Fibroblast of skin of right quadriceps (primary cell): ENCODE data around the gene FLAD1.
A peak's percentile ranks its signal among the peaks of the same experiment; 100 is the strongest.

Experiments
- DNase-seq: peaks from one replicate; pipeline ENCODE4 v3.0.0-alpha.2; 2013

FLAD1 gene

DNA sequence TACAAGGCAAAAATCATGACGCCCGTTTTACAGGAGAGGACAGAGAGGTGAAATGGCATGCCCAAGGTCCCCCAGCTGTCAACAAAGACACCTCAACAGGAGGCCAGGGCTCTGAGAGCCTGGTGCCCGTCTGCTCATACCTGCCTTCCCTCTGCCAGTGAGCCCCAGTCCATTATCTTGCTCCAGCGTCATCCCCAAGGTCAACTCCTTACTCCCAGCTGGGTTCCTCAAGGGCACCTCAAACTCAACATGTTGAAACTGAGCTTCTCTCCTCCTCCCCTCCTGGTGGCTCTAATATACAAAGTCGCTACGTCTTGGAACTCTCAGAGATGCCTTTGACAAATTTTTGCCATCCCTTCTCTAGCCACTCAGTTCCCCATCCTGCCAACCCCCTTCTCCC, 30.5 kb upstream of the FLAD1 start:
- DNase-seq = no peak

DNA sequence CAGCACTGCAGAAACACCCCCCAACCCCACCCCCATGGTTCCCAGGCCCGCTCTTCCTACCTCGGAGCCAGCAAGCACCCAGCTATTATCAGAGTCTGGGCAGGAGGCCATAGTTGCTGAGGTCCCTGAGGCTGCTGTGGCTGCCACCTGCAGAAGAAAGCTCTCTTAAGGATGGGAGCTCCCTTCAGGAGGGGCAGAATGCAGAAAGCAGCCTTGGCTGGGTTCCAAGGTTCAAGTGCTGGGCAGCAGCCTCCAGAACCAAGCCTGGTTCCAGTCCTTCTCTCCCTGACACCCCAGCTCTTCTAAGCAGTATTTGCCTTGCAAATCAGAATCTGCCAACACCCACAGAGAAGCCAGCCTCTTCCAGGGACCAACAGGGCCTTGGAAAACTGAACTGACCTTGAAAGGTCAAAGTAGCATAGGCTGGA, 29.5 kb upstream of the FLAD1 start:
- DNase-seq = no peak

DNA sequence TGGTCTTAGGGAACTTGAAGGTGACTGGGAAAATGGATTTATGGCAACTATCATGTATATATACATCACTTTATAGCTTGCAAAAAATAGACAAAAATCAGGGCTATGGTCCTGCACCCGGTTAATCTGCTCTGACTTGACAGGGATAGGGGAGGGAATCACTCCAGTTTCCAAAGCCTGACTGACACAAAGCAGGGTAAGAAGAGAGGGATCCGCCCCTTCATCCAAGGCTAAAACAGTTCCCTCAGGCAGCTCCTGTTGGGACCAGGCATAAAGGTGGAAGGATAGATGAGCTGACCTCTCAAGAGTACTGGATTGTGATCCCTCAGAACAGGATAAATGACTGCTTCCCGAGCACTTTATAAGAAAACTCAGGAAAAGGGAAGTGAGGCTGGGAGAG, 28.6 kb upstream of the FLAD1 start:
- DNase-seq = no peak

DNA sequence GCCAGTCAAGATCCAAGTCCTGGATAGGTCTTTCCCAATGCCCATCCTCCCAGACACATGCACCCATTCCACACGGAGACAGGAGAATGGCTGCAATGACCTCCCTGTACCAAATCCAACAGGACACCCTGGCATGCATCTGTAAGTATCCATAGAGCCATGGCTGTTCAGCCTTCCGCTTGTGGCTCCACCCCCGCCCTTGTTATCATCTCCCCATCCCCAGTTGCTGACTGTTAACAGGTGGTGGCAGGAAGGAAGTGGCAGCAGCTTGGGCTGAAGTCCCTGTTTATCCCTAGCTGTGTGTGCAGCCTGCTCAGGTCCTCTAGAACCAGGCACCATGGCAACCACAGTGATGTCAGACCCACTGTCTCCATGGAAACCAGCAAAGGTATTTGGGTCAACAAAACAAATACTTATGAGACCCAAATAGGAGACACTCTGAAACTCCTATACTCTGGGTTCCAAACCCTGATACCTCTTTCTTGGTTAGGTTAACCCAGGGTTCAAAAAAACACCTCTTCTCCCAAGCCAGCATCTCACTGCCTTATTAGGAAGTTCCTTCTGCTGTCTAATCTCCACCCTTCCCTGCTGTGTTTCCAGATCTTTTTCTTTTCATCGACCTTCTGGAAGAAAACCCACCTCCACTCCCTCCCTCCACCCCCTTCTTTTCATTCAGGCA, 28.0 kb upstream of the FLAD1 start:
- peak; percentile 59 for DNase-seq

DNA sequence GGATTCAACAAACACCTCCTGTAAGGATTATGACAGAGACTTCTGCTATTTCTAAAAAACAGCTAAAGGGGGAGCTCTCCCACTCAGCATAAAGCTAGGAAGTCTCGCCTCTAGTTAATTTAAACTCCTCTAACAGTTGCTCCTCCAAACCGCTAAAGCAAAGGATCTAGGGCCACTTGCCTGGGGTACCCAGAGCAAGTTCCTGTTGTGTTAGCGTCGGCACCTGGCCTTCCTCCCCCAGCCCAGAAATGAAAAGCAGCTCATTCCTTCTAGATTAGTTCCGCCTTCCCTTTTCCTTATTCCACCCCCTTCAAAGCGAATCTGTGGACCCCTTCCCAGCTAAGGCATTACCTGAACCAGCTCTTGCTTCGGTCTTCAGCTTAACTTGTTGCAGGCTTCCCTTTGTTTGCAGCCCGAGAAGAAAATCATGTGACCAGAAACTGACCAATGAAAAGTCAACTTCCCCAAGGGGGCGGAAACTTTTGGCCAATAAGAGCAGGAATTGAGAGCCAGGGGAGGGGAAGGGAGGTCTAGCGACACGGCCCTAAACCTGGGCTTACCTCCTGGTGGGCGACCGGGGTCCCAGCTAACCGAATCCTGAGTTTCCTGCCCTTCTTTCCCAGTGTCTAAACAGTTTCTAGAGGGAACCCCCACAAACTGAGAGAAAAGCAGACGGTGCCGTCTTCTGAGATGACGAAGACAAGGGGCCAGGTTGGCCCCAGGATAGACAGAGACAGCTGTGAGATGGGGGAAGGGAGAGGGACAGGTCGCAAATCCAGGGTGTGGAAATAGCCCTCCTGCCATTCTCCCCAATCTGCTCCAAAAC, 27.2 kb upstream of the FLAD1 start, which contains the start of gene PBXIP1:
Gene PBXIP1 (minus strand): TSS at position 382 of the 826 bp plus-strand sequence. CDS start 2,378 bp downstream, outside the sequence.
- DNase-seq = peak; percentile 90

DNA sequence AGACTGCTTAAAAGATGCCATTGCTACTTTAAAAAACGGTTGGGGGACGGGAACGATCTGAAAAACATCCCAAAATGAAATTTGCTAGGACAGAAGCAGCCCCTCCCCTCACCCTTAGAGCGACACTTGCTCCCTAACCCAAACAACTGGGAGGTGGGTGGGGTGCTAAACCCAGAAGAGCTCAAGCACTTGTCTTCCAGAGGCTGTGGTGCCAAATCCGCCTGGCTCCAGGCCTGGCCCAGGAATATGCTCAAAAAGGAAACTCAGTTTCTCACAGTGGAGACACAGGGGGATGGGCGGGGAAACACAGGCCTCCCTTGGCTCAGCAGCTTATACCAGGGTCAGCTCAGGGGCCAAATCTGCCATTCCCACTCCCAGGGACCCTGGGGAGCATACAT, 26.6 kb upstream of the FLAD1 start:
- DNase-seq = no peak

DNA sequence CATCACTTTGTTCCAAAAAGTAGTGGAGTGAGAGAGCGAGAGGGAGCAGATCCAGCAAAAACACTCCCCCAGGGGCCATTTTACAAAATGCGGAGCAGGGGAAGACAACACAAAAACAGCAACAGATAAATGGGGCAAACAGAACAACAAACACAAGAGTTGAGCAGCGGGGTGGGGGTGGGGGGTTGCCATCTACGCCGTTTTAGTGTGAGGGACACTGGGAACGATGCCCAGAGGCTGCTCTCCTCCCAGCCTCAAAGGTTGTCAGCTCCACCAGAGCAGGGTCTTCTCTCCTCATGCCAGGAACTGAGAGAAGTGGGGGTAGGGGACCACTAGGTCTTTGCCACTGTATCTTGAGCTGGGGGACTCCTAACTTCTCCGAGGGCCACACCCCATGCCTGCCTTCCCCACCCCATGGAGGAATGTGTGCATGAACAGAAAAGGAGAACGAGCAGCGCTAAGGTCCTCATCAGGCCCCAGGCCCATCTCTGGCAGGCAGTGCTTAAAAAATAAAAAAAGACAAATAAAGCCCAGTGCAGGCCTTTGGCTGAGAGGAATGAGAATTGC, 26.0 kb upstream of the FLAD1 start:
- DNase-seq = no peak

DNA sequence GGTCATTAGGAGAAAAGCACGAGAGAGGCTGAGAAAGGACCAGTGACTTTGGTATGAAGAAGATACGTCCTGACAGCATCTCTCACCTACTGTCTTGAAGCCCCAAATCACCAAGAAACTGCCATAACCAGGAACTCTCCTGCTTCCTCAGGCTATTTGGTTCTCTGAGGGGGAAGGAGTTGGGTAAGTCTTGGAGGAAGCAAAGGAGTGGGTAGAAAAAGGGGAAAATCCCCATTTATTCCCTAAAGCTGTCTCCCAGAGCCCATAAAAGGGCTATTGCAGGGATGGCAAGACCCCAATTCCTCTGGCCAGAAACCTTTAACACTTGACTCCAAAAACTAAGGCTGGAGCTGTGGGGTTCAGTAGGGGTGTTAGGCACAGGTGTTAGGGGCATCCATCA, 25.1 kb upstream of the FLAD1 start:
- no peak for DNase-seq

DNA sequence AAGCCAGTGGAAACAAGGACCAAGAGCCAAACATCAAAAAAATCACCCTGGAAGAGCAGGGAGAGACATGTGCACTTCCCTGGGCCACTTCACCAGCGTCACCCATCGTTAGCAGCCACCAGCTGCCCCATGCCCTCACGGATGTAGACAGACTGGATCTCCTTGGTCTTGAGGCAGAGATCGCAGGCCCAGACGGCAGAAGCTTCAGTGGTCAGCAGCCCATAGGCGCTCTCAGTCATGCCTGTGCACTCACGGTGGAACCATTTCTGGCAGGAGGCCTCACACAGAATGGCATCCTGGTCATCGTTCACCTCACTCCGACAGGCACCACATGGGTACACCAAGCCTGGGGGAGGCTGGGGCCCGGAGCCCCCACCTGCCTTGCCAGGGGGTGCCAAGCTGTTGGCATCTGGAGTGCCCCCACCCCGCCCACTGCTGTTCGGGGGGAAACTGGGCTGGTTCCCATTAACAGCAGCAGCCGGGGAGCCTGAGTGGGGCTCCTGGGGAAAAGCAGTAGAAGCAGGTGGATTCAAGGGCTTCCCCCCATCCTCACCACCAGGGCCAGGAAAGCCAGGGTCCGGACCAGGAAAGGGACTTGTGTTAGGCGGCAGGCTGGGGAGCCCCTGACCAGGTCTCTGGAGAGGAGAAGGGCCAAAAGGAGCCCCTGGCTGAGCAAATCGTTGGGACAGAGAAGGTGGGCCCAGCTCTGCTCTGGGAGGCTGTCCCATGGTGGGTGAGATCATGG, 24.3 kb upstream of the FLAD1 start:
- no peak for DNase-seq

DNA sequence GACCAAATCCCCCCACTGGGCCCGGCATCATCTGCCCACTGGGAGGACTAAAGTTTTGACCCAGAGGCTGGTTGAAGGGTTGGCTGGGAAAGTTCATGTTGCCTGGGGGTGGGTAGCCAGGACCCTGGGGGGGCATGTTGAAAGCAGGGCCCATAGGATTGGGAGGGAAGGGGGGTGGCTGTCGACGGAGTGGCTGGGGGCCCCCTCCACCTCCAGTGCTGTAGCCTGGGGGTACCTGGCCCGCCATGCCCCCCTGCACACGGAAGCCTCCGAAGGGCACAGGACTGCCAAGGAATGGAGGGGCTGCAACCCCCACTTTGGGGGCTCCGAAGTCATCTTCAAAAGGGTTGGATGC, 23.7 kb upstream of the FLAD1 start:
- DNase-seq = no peak

DNA sequence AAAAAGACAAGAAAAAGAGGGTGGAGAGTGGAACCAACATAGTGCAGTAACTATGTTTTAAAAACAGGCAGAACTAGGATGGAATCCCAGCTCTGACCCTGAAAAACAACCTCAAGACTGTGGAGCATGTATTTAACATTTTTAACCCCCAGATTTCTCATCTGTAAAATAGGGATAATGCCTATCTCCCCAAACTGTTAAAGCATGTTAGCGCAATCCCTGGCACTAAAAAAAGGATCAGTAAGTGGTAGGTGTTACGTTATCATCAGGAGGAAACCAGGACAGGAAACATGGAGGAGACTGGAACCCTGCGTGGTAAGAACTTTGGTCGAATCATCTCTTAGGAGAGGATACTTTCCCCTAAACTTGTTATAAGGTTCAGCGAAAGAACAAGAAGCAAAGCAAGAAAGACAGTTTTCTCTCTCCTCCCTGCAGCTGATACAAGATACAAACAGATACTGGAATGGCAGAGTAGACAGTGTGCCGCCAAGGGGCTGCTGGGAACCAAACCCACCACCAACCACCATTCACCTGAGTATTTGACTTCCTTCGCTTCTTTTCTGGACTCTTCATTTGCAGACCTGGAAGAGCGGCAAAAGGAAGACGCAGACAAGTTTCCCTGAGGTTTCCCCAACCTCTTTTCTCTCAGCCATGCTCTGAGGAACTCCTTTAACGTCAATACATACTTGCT, 22.6 kb upstream of the FLAD1 start:
- DNase-seq = no peak

DNA sequence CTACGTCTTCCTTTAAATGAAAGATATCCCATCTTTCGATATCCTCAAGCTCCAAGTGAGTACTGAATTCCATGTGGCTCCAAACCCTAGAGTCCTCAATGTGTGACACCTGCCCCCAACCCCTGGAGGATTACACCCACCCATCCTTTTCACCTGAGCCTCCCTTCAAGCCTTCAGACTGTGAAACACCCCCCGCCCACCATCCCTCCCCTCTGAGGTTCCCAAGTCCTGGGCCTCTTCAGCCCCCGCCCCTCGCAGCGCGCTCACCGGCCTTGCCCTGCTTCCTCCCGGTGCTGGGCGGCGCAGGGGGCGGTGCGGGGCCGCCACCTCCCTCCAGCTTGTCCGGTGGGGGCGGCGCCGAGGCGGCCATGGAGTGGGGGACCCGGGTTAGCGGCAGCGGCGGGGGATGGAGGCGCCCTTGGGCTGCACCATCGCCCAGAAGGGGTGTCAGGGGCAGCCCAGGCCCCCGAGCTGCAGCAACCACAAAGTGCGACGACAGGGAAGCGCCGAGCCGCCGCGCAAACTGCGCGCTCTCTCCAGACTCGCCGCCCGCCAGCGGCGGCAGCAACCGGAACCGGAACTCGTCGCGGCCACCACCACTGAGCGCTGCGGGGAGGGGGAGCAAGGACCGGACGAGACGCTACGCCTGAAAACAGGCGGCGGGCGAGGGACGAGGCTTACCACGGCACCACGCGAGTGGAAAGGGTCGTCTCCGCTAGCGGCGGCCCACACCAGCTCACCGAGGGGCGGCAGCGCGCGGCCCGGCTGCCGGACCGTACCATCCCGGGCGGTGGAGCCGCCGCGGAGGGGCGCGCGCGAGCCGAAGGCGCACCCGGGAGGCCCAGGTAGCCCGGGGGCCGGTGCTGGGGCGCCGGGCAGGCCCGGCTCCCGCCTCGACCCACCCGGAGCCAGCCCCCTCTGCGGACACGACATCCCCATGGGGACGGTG, 21.7 kb upstream of the FLAD1 start, which contains the start of gene PYGO2:
Gene PYGO2 (minus strand): TSS at position 576 of the 949 bp plus-strand sequence. CDS start 206 bp downstream, at position 370.
- peak; percentile 80 for DNase-seq

DNA sequence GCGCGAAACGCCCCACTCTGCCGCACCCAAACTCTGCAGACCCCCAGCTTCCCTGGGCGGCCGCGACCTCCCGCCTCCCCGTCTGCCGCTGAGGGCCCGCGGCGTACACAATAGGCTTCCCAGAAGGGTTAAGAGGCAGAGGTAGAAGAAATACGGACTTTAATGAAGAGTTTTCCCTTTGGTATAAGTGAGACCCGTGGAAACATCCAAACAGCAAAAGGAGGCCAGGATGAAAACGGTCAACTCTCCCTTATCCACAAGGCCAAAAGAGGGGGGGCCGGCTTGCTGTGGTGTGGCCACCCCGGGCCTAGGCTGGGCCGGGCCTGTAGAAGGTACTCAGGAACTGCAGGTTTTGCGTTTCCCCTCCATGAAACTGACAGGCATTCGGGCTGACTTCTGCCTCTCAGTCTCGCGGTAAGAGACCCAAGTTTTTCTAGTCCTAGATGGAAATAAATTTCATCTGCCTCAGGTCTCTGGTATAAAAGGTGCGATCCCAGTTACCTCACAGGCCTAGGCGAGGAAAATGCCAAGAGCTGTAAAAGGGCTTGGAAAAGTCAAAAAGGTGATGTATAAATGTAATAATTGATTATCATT, 20.9 kb upstream of the FLAD1 start:
- peak; percentile 23 for DNase-seq

DNA sequence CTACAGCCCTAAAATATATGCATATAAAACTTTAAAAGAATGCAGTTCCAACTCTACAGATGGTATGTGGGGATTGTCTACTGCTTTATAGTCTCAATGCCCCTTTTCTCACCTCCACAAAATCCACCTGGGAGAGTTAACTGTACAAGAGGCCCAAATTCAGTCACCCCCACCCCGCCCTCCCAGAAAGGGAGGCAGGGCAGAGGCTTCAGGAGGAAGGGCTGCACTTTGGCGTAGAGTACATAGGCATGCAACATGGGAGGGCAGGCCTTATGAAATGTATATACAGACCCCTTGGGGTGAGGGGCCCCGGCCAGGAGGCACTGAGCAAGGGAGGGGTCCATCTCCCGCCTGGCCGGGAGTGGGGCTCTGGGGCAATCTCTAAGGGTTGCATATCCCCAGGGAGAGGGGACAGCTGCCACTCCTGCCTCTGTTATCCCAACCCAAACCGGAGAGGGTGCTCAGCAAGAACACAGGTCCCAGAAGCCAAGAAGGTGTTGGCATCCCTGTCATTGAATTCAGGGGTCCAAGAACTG, 20.3 kb upstream of the FLAD1 start:
- DNase-seq = no peak

DNA sequence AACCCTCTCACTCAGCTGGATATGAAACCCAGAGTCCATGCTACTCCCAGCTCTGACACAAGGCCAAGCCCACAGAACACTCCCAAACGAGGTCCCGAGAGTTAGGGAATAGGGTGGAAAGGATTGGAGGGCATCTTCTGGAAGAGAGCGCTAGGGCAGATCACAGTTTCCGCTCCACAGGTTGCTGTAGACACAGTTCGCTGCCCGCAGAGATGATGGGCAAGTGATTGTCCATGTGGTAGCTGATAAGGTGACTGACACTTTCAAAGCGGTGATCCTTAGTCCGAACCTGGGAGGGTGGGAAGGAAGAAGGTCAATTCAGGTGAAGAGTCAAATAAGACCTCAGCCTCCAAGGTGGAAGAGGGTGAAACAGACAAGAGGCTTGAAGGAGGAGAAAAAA, 19.5 kb upstream of the FLAD1 start:
- DNase-seq = no peak

DNA sequence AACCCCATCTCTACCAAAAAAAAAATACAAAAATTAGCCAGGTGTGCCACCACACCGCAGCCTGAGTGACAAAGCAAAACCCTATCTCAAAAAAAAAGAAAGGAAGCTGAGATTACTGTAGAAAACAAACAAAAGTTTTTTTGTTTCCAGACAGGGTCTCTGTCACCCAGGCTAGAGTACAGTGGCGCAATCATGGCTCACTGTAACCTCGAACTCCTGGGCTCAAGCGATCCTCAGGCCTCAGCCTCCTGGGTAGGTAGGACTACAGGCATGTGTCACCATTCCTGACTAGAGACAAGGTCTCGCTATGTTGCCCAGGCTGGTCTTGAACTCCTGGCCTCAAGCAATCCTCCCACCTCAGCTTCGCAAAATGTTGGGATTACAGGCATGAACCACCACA, 18.8 kb upstream of the FLAD1 start:
- no peak for DNase-seq

DNA sequence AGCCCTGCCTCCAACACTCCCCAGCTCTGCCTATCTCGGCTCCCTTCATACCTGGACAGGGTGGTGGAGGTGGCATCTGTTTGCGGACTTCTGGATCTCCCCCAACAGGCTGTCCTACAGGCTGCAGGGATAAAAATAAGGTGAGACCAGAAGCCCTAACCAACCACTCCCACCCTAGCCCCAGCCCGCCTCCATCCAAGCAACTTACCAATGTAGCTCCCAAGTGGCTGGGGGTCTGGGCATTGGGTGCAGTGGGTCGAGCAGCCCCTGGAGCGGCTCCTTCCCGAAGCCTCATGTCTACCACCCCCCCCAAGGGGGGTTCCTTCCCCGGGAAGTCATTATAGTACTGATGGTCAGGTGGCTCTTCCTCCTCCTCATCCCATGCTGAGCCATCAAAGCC, 17.0 kb upstream of the FLAD1 start:
- no peak for DNase-seq

DNA sequence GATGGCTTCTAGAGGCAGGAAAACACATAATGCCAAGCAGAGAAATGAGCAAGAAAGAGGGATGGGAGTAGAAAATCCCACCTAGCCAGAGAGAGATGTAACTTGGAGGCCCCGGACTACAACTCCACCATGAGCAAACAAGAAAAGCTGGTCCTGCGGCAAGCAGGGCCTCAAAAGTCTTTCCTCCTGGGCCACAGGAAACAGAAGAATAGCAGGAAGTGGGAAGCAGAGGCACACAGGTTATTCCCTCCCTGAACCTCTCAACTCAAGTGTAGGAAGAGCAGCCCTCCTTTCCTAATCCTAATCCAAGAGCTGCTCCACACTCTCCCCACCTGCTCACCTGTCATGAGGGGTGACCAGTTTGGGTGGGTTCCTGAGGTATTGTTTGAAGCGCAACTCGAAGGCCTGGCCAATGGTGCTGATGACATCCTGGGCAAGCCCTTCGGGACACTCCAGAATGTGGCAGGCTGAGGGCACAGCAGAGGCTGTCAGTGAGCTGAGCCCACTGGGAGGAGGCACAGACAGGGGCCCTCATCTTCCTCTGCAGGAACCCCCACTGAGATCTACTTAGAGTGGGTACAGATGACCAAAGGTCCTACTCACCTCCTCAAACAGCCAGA, 15.7 kb upstream of the FLAD1 start:
- DNase-seq = no peak

DNA sequence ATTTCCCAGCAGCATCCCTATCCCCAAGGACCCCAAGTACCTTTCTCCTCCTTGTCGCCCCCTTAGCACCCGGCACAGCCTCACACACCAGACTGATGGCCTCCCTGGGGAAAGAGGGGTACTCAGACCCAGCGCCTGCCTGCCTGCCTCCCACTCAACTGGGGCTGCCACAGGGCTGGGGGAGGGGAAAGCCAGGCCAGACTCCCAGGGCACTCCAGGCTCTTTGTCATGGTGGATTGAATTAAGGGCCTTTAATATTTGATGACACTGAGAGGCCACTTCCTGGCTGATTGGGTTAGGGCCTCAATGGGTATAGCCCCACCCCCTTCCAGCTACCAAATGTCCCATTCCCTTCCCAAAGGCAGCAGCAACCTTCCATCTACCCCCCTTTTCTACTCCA, 14.4 kb upstream of the FLAD1 start:
- no peak for DNase-seq

DNA sequence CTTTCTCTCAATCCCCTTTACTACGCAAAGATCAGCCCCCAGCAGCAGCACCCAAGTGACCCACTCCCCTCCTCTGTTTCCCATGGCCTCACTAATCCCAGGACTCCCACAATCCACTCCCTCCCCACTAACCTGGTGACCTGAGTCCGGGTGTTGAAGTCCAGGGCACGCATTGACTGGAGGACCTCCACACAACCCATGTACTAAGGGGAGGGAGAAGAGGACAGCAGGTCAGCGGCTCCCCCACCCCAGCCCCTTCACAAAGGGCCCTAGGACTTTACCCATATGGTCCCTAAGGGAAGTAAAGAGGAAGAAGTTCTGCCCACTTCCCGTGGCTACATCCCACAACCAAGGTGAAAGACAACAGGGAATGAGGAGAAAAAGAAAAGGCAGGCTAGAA, 13.9 kb upstream of the FLAD1 start:
- DNase-seq = no peak
